Kidney (tissue), 14 donors: ENCODE data around the gene HAGH. TPM values are rescaled to one million over a fixed set of nuclear protein-coding genes. Genes with fewer than 3 reads are reported as not detected.

Experiments
- DNase-seq, 5 donors: peaks; one replicate each; pipeline ENCODE4 v3.0.0-alpha.2; 2013 to 2020
- FAIRE-seq: peaks from 2 replicates; lab custom pipeline; 2012; peaks lifted over from hg19 to GRCh38; lab: Jason Lieb, UNC
- H3K27ac ChIP-seq, 2 donors: one replicate each; pipeline ENCODE4 v1.7.0; 2013; ENCODE audit warnings: low read depth in 2 of 2, low read length in 2 of 2, inconsistent platforms in 1 of 2
- H3K27me3 ChIP-seq: one replicate; pipeline ENCODE4 v1.7.1; 2013; ENCODE audit warnings: low read length, inconsistent platforms; ENCODE audit not compliant: control insufficient read depth, insufficient read depth
- H3K36me3 ChIP-seq, 3 donors: one replicate each; pipeline versions ENCODE4 v1.7.0 to v1.7.1; 2013; ENCODE audit warnings: low read length in 3 of 3, control low read depth in 1 of 3, inconsistent platforms in 1 of 3; ENCODE audit not compliant: insufficient read depth in 3 of 3, control insufficient read depth in 2 of 3
- H3K4me1 ChIP-seq, 3 donors: one replicate each; pipeline versions ENCODE4 v1.7.0 to v1.7.1; 2013; ENCODE audit warnings: low read length in 3 of 3, inconsistent platforms in 1 of 3, low read depth in 1 of 3; ENCODE audit not compliant: control insufficient read depth in 2 of 3, insufficient read depth in 2 of 3
- H3K4me3 ChIP-seq, 3 donors: one replicate each; pipeline versions ENCODE4 v1.7.0 to v1.8.1; 2013; ENCODE audit warnings: low read length in 3 of 3, control low read depth in 1 of 3, inconsistent platforms in 1 of 3
- H3K9ac ChIP-seq, 3 donors: one replicate each; pipeline versions ENCODE4 v1.7.0 to v1.7.1; 2013; ENCODE audit warnings: low read length in 3 of 3, control low read depth in 1 of 3, inconsistent platforms in 1 of 3
- H3K9me3 ChIP-seq, 3 donors: one replicate each; pipeline versions ENCODE4 v1.7.0 to v1.7.1; 2013; ENCODE audit warnings: low read length in 3 of 3, control low read depth in 1 of 3, inconsistent platforms in 1 of 3; ENCODE audit not compliant: control insufficient read depth in 2 of 3, insufficient read depth in 1 of 3
- CTCF ChIP-seq: IDR thresholded peaks from 3 replicates; pipeline ENCODE4 v1.5.1; 2012; ENCODE audit warnings: mild to moderate bottlenecking, moderate library complexity, borderline replicate concordance; ENCODE audit not compliant: insufficient read depth; ENCODE audit errors: extremely low read depth
- intact Hi-C: fragments of 100-400 bp; cut with DNase I; formaldehyde crosslinking; loops from one replicate; pipeline ENCODE4 v1.11.1; 2022
- polyA plus RNA-seq: library from polyadenylated mRNA; stranded (reverse); fragments of 350-450 nt; fragmentation: Illumina TruSeq; extraction: RNeasy Lipid Tissue Mini Kit (QIAGEN cat#74804); gene quantifications from one replicate; pipeline ENCODE4 v1.2.3, GENCODE V29; 2014; ENCODE audit warnings: low read depth, low replicate concordance; ENCODE audit not compliant: insufficient read depth
- total RNA-seq: library from RNA; stranded (reverse); fragmentation: NEBNext Ultra II Directional; extraction: Animal tissue kit (Norgen Biotek cat#: 25700); gene quantifications from one replicate; pipeline ENCODE4 v1.2.1, GENCODE V29; 2021
- donor health status: control.
- donor health status: control.
- donor health status: control.
- donor health status: control.
- donor health status: control.
- donor health status: DM: yes; HTN: yes; CAD: no.
- donor health status: Normal renal cell carcinoma (clear cell type).

Gene HAGH
- total and polyA plus RNA-seq, 2 donors from 2014 or later, result 48.1 to 258 TPM

- peak in 1 of 5 donors; percentile 36 for DNase-seq
Observed at GRCh38 chr16:1765826-1766225, 60.8 kb downstream of the HAGH start.

DNA sequence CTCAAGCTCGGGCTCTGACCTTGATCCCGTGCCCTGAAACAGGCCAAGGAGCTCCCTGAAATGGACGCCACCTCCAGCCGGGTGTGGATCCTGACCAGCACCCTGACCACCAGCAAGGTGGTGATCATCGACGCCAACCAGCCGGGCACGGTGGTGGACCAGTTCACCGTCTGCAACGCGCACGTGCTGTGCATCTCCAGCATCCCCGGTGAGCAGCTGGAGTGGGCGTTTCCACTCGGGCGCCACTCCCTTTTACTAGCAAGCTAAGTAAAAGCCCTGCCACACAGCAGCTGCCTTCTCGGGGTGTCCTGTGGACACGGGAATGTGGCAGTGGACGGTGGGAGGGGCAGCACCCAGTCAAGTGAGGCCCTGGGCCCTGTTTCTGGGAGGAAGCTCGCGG, 61.7 kb downstream of the HAGH start:
- Histone ChIP-seq H3K9me3 (no peaks in the 10 kb centered on the region), H3K9ac (no peak overlapping the region), H3K36me3 (peaks cover 0 to 14% (median 10%) of the 10 kb centered on the region in 3 donors), H3K27ac (no peak overlapping the region), H3K4me3 (no peak overlapping the region), H3K4me1 (no peaks in the 10 kb centered on the region), H3K27me3 (no peaks in the 10 kb centered on the region)
- no peak for TF ChIP-seq CTCF
- intact Hi-C loops, result no loop called here
- DNase-seq, result peak in 1 of 5 donors; percentile 48
- FAIRE-seq, result no peak

More at GRCh38 chr16:1765826-1766225, 60.8 kb downstream of the HAGH start:
- Histone ChIP-seq H3K4me3 (no peak overlapping the region), H3K27ac (no peak overlapping the region), H3K36me3 (peaks cover 0 to 14% (median 7%) of the 10 kb centered on the region in 3 donors), H3K4me1 (peaks cover 0 to 4% (median 0%) of the 10 kb centered on the region in 3 donors), H3K9ac (no peak overlapping the region), H3K27me3 (no peaks in the 10 kb centered on the region), H3K9me3 (no peaks in the 10 kb centered on the region)
- intact Hi-C loops, result no loop called here
- TF ChIP-seq CTCF, result no peak
- no peak for FAIRE-seq

DNA sequence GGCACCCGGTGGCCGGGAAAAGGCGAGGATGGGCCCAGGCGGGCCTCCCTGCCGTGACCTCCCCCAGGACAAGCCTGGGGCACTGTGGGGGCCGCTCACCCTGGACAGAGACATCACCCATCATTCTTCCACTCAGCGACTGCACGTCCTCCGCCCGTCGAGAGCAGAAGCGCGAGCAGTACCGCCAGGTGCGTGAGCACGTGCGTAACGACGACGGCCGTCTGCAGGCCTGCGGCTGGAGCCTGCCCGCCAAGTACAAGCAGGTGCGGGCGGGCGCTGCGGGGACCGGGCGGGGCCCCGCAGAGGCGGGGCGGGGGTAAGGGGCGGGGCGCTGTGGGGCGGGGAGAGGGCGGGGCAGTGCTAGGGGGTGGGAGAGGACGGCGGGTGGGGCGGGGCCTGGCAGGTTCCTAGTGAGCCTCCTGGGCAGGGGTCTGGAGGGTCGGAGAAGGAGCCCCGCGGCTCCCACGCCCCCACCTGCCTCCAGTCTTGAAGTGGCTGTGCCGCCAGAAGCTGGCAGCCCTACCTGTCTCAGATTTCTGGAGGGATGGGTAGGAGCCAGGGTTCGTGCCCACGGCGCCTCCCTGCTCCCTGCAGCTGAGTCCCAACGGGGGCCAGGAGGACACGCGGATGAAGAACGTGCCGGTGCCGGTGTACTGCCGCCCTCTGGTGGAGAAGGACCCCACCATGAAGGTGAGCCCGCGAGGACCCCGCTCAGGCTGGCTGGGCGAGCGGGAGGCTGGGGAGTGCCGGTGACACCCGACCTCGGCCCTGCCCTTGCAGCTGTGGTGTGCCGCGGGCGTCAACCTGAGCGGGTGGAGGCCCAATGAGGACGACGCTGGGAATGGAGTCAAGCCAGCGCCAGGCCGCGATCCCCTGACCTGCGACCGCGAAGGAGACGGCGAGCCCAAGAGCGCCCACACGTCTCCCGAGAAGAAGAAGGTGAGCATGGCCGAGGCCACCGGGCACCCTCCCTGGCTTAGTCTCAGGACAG, 62.8 kb downstream of the HAGH start:
- peak in 4 of 5 donors; percentile 67 to 85 (median 78) for DNase-seq
- Histone ChIP-seq H3K27ac (no peak overlapping the region), H3K4me3 (no peak overlapping the region), H3K4me1 (no peaks in the 10 kb centered on the region), H3K9me3 (no peaks in the 10 kb centered on the region), H3K27me3 (no peaks in the 10 kb centered on the region), H3K36me3 (peaks cover 0 to 14% (median 10%) of the 10 kb centered on the region in 3 donors), H3K9ac (no peak overlapping the region)
- intact Hi-C loops, result no loop called here
- TF ChIP-seq CTCF, result no peak
- FAIRE-seq, result no peak
